Thyroid gland (tissue), 4 donors: ENCODE results near the gene ANKRD28. TPM values are rescaled to one million over a fixed set of nuclear protein-coding genes. Genes with fewer than 3 reads are reported as not detected.

Experiments
- DNase-seq, 2 donors: peaks; one replicate each; pipeline ENCODE4 v3.0.0-alpha.2; 2019
- H3K27ac ChIP-seq, 3 donors: fragments of 200-600 bp; sonication (generic); 1 replicate in 2 of 3; 2 replicates in 1 of 3; pipeline ENCODE4 v1.5.1; 2016 to 2019; ENCODE audit warnings: mild to moderate bottlenecking in 1 of 3, moderate library complexity in 1 of 3
- H3K27me3 ChIP-seq: fragments of 200-600 bp; sonication (generic); one replicate; pipeline ENCODE4 v1.5.1; 2019
- H3K36me3 ChIP-seq, 2 donors: fragments of 200-600 bp; sonication (generic); one replicate each; pipeline ENCODE4 v1.5.1; 2016 to 2019
- H3K4me1 ChIP-seq, 2 donors: fragments of 200-600 bp; sonication (generic); one replicate each; pipeline ENCODE4 v1.5.1; 2017 to 2019
- H3K4me3 ChIP-seq, 3 donors: fragments of 200-600 bp; sonication (generic); replicated peaks in 1 of 3; 1 replicate in 2 of 3; 2 replicates in 1 of 3; pipeline ENCODE4 v1.5.1; 2016; ENCODE audit warnings: mild to moderate bottlenecking in 1 of 3
- H3K9me3 ChIP-seq: fragments of 200-600 bp; sonication (generic); one replicate; pipeline ENCODE4 v1.5.1; 2017
- POLR2A ChIP-seq, 2 donors: fragments of 450-650 bp; IDR thresholded peaks; one replicate each; pipeline ENCODE4 v1.6.1; 2017; ENCODE audit warnings: antibody characterized with exemption in 2 of 2, mild to moderate bottlenecking in 2 of 2, moderate library complexity in 1 of 2
- WGBS, 2 donors: methylation state at CpG; one replicate each; pipeline ENCODE4 v1.1.5; 2017; 5-methylcytosine and 5-hydroxymethylcytosine counted together
- intact Hi-C: fragments of 100-400 bp; cut with DNase I; formaldehyde crosslinking; loops from one replicate; pipeline ENCODE4 v1.15.1; 2023
- total RNA-seq, 4 donors: library from RNA; depleted of rRNA; stranded (reverse); fragments of >200 nt; gene quantifications; one replicate each; pipeline ENCODE4 v1.2.3, GENCODE V29; 2016
- TF ChIP-seq, protein P1 (sequence below), 6 experiments: fragments of 200-600 bp in 3 of 6; fragments of 450-650 bp in 3 of 6; sonication (generic) in 3 of 6; IDR thresholded peaks; one replicate each; pipeline ENCODE4 v1.5.1; 2016 to 2019; ENCODE audit warnings: antibody characterized with exemption in 6 of 6, mild to moderate bottlenecking in 2 of 6, inconsistent platforms in 1 of 6, moderate library complexity in 1 of 6

The ANKRD28 gene
- total RNA-seq, 4 donors from 2014 or later, result 61.3 to 83.3 (median 72.7) TPM

DNA sequence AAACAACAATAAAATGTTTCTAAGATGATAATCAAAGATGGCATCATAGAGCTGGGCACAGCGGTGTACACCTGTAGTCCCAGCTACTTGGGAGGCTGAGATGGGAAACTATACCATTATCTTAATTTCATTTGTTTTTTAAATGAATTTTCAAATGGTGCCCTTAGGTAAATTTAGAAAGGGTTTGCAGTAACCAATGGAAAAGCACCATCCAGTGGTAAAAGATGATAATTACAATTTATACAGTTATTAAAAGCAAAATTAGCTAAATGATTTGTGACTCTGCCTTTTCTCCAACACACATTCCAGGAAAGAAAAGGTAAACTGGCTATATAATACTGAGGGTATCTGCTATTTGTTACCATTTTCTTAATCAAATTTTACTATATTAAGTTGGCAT is 14.4 kb upstream of the ANKRD28 start:
- intact Hi-C loops, result loop anchor here (10.0 kb wide), 1 partner anchor 363 kb away; the partner anchor contains the start of gene GALNT15
- Histone ChIP-seq H3K27me3 (no peaks in the 10 kb centered on the region), H3K27ac (no peak overlapping the region), H3K36me3 (no peaks in the 10 kb centered on the region), H3K9me3 (no peaks in the 10 kb centered on the region), H3K4me3 (no peak overlapping the region), H3K4me1 (peaks cover 5 to 8% of the 10 kb centered on the region in 2 donors)
- WGBS, 2 donors, result 91 to 94% methylated on average over 1 of the region's 1 CpG
- no peak for TF ChIP-seq POLR2A (IDR thresholded peaks at IDR 0.05)
- TF ChIP-seq, protein P1, sequence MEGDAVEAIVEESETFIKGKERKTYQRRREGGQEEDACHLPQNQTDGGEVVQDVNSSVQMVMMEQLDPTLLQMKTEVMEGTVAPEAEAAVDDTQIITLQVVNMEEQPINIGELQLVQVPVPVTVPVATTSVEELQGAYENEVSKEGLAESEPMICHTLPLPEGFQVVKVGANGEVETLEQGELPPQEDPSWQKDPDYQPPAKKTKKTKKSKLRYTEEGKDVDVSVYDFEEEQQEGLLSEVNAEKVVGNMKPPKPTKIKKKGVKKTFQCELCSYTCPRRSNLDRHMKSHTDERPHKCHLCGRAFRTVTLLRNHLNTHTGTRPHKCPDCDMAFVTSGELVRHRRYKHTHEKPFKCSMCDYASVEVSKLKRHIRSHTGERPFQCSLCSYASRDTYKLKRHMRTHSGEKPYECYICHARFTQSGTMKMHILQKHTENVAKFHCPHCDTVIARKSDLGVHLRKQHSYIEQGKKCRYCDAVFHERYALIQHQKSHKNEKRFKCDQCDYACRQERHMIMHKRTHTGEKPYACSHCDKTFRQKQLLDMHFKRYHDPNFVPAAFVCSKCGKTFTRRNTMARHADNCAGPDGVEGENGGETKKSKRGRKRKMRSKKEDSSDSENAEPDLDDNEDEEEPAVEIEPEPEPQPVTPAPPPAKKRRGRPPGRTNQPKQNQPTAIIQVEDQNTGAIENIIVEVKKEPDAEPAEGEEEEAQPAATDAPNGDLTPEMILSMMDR (IDR thresholded peaks at IDR 0.05), result peak in 5 of 6 experiments; percentile 27 to 69 (median 54)
- DNase-seq, result no peak

DNA sequence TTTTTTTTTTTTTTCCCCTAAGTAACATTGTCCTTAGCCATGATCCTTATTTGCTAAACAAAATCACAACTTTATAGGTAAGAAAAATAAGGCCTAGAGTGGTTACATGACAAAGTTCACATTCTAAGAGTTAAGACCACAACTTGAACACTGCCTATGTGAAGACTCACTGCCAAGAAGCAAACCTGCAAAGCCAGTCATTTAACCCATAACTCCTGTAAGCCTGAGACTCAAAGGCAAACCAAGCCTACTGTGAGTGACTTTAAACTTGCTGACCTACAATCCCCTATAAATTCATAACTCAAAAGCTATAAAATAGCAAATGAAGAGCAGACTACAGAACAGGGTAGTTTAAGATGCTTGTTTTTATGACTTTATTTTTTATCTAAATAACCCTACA is 12.9 kb upstream of the ANKRD28 start:
- no peak for DNase-seq
- TF ChIP-seq, protein P1 (IDR thresholded peaks at IDR 0.05), result no peak
- TF ChIP-seq POLR2A (IDR thresholded peaks at IDR 0.05), result no peak
- intact Hi-C loops, result loop anchor here (10.0 kb wide), 1 partner anchor 364 kb away; the partner anchor contains the start of gene GALNT15
- H3K4me1 ChIP-seq, result peaks cover 0 to 8% of the 10 kb centered on the region in 2 donors
- H3K27me3 ChIP-seq, result no peaks in the 10 kb centered on the region
- H3K4me3 ChIP-seq, result no peak overlapping the region
- peak overlapping the region in 1 of 3 donors; percentile 26 for H3K27ac ChIP-seq
- no peaks in the 10 kb centered on the region for H3K9me3 ChIP-seq
- H3K36me3 ChIP-seq, result no peaks in the 10 kb centered on the region

GRCh38 chr3:15809313-15809712 is 11.5 kb upstream of the ANKRD28 start:
- Histone ChIP-seq H3K36me3 (no peaks in the 10 kb centered on the region), H3K4me1 (peaks cover 0 to 8% of the 10 kb centered on the region in 2 donors), H3K27ac (no peak overlapping the region), H3K27me3 (no peaks in the 10 kb centered on the region), H3K4me3 (no peak overlapping the region), H3K9me3 (no peaks in the 10 kb centered on the region)
- no peak for DNase-seq
- no peak for TF ChIP-seq POLR2A (IDR thresholded peaks at IDR 0.05)
- TF ChIP-seq, protein P1 (IDR thresholded peaks at IDR 0.05), result no peak
- intact Hi-C loops, result loop anchor here (5.0 kb wide), 1 partner anchor 172 kb away; no protein-coding TSS in a partner anchor
- WGBS, 2 donors, result 76 to 80% methylated on average over 2 of the region's 2 CpGs

DNA sequence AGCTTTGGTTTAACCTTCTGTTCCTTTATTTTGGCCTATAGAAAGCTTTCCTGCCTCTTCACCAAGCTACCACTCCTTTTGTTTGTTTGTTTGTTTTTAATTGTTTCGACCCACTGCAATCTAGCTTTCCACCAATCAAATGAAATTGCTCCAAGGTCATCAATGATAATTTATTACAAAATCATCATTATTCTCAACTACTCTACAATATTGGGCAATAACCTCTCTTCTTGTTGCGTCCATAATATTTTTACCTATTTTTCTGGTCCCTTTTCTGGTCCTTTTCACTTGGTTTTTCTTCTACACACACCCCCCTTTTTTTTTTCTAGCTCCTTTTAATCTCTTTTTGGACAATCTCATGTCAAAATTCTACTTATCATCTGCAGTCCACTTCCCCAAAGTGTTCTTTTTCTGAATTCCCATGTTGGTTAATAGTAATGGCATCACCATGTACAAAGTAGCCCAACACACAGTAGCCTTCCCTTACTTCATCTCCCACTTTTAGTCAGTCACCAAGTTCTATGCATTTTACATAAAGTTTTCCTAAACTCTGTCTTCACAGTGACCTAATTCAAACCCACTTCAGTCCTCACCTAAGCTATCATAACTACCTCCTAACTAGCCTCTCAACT is 11.0 kb upstream of the ANKRD28 start:
- no peaks in the 10 kb centered on the region for H3K9me3 ChIP-seq
- intact Hi-C loops, result loop anchor here (5.0 kb wide), 1 partner anchor 171 kb away; no protein-coding TSS in a partner anchor
- no peak overlapping the region for H3K4me3 ChIP-seq
- no peak overlapping the region for H3K27ac ChIP-seq
- H3K4me1 ChIP-seq, result peaks cover 0 to 8% of the 10 kb centered on the region in 2 donors
- no peaks in the 10 kb centered on the region for H3K27me3 ChIP-seq
- no peaks in the 10 kb centered on the region for H3K36me3 ChIP-seq
- DNase-seq, result no peak
- no peak for TF ChIP-seq POLR2A (IDR thresholded peaks at IDR 0.05)
- TF ChIP-seq, protein P1 (IDR thresholded peaks at IDR 0.05), result no peak
- 98 to 100% methylated on average over 2 of the region's 2 CpGs for WGBS, 2 donors

DNA sequence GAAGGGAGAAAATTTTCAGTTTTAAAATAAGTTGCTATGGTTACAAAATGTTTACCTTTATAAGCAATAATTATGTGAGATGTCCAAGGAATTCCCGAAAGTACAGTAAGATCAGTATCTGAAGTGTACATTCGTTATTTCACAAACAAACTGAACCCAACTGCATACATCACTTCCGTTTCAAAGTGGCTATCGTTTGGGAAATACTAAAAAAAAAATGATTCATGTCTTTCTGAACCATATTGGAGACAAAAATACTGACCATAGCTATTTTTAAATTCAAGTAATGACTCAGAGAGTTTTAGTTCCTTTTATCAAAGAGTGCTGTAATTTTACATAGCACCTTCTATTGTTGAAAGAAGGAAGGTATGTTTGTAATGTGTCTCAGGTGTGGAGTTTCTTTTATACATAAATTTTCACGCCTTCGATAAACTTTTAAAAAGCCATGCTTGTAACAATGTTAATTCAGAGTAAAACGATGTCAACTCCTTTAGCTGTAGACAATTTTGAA is 8.0 kb upstream of the ANKRD28 start:
- no peak overlapping the region for H3K27ac ChIP-seq

More for the DNA sequence above, 8.0 kb upstream of the ANKRD28 start:
- intact Hi-C loops, result loop anchor here (5.0 kb wide), 1 partner anchor 169 kb away; no protein-coding TSS in a partner anchor
- Histone ChIP-seq H3K27me3 (no peaks in the 10 kb centered on the region), H3K4me3 (no peak overlapping the region), H3K9me3 (no peaks in the 10 kb centered on the region), H3K36me3 (no peaks in the 10 kb centered on the region), H3K4me1 (peaks cover 2 to 6% of the 10 kb centered on the region in 2 donors)
- DNase-seq, result no peak
- TF ChIP-seq, protein P1 (IDR thresholded peaks at IDR 0.05), result no peak
- no peak for TF ChIP-seq POLR2A (IDR thresholded peaks at IDR 0.05)
- WGBS, 2 donors, result 74 to 78% methylated on average over 7 of the region's 7 CpGs
